WI38 (cell line): ENCODE data around the gene GRID1.

ENCODE experiments used
- H3K4me3 ChIP-seq: 2 replicates; pipeline ENCODE4 v1.5.1; 2011; ENCODE audit warnings: low read depth, mild to moderate bottlenecking, control low read depth, low read length
- CTCF ChIP-seq: IDR thresholded peaks from 2 replicates; pipeline ENCODE4 v1.5.1; 2012; ENCODE audit warnings: low read depth, mild to moderate bottlenecking, control low read depth, low read length

Gene GRID1

GRCh38 chr10:86123715-86124114, 242.9 kb downstream of the GRID1 start:
- no peak overlapping the region for H3K4me3 ChIP-seq
- TF ChIP-seq CTCF, result no peak

- H3K4me3 ChIP-seq, result no peak overlapping the region
- TF ChIP-seq CTCF, result no peak
Measured at GRCh38 chr10:86123304-86123703, 243.3 kb downstream of the GRID1 start.

- no peak overlapping the region for H3K4me3 ChIP-seq
- TF ChIP-seq CTCF, result no peak
Measured at GRCh38 chr10:86122646-86123045, 243.9 kb downstream of the GRID1 start.

GRCh38 chr10:86121200-86121599, 245.4 kb downstream of the GRID1 start:
- no peak for TF ChIP-seq CTCF
- no peak overlapping the region for H3K4me3 ChIP-seq

- no peak overlapping the region for H3K4me3 ChIP-seq
- no peak for TF ChIP-seq CTCF
Measured at GRCh38 chr10:86117051-86117450, 249.5 kb downstream of the GRID1 start.

- no peak for TF ChIP-seq CTCF
- no peak overlapping the region for H3K4me3 ChIP-seq
Measured at GRCh38 chr10:86113983-86114382, 252.6 kb downstream of the GRID1 start.

- no peak for TF ChIP-seq CTCF
Measured at GRCh38 chr10:86113501-86113900, 253.1 kb downstream of the GRID1 start.

More at GRCh38 chr10:86113501-86113900, 253.1 kb downstream of the GRID1 start:
- no peak overlapping the region for H3K4me3 ChIP-seq
